ENCODE results near the gene PRKCH.

Gene PRKCH

GRCh38 chr14:61433828-61434227 is 112.4 kb downstream of the PRKCH start:
- DNase-seq = no peak

- DNase-seq = no peak
Measured at GRCh38 chr14:61434311-61434710, 112.9 kb downstream of the PRKCH start.

GRCh38 chr14:61435563-61436337 is 114.4 kb downstream of the PRKCH start:
- no peak for DNase-seq

GRCh38 chr14:61437381-61437780 is 116.0 kb downstream of the PRKCH start:
- no peak for DNase-seq

- no peak for DNase-seq
Measured at GRCh38 chr14:61438036-61438435, 116.7 kb downstream of the PRKCH start.

- no peak for DNase-seq
Measured at GRCh38 chr14:61438497-61438859, 117.1 kb downstream of the PRKCH start.

GRCh38 chr14:61438860-61439765 is 117.7 kb downstream of the PRKCH start:
- DNase-seq = no peak

- no peak for DNase-seq
Measured at GRCh38 chr14:61439779-61440418, 118.5 kb downstream of the PRKCH start.

- DNase-seq = no peak
Measured at GRCh38 chr14:61443481-61443880, 122.1 kb downstream of the PRKCH start.

- DNase-seq = no peak
Measured at GRCh38 chr14:61444215-61444768, 122.9 kb downstream of the PRKCH start.

- DNase-seq = no peak
Measured at GRCh38 chr14:61451491-61451890, 130.1 kb downstream of the PRKCH start.

GRCh38 chr14:61451891-61452400 is 130.6 kb downstream of the PRKCH start:
- DNase-seq = no peak

- no peak for DNase-seq
Measured at GRCh38 chr14:61452452-61452851, 131.1 kb downstream of the PRKCH start.

- no peak for DNase-seq
Measured at GRCh38 chr14:61453103-61453767, 131.9 kb downstream of the PRKCH start.

GRCh38 chr14:61454545-61454944 is 133.2 kb downstream of the PRKCH start:
- no peak for DNase-seq

- DNase-seq = no peak
Measured at GRCh38 chr14:61455351-61455750, 134.0 kb downstream of the PRKCH start.

GRCh38 chr14:61456720-61457119 is 135.3 kb downstream of the PRKCH start:
- DNase-seq = peak; percentile 48

GRCh38 chr14:61458766-61459165 is 137.4 kb downstream of the PRKCH start:
- no peak for DNase-seq

- no peak for DNase-seq
Measured at GRCh38 chr14:61459229-61459628, 137.8 kb downstream of the PRKCH start.

GRCh38 chr14:61460063-61460462 is 138.7 kb downstream of the PRKCH start:
- DNase-seq = no peak

GRCh38 chr14:61460718-61461611 is 139.6 kb downstream of the PRKCH start:
- no peak for DNase-seq

Measured in NCI-H1436 treated with DMSO at 0.1 percent for 48 hours (cell line).